Activated naive CD4-positive, alpha-beta T cell treated with anti-CD3 and anti-CD28 coated beads, Interleukin-2, amount 50 U/mL, for 24 hours (primary cell): ENCODE measurements around the gene MRPS34.
"Not testable (repeated sequence)": the region's sequence is repeated elsewhere in the genome, so short reads cannot be mapped to it uniquely, and the experiment has no call there.

ENCODE experiments used
- H3K27ac Mint-ChIP-seq: one replicate; pipeline ENCODE4 v1.8.0; 2021; ENCODE audit warnings: mild to moderate bottlenecking, mixed read lengths
- H3K27me3 Mint-ChIP-seq: one replicate; pipeline ENCODE4 v1.8.0; 2021; ENCODE audit warnings: mixed read lengths
- H3K36me3 Mint-ChIP-seq: one replicate; pipeline ENCODE4 v1.8.0; 2021; ENCODE audit warnings: mixed read lengths
- H3K4me1 Mint-ChIP-seq: one replicate; pipeline ENCODE4 v1.8.0; 2021; ENCODE audit warnings: mixed read lengths
- H3K4me3 Mint-ChIP-seq: one replicate; pipeline ENCODE4 v1.8.0; 2021; ENCODE audit warnings: mild to moderate bottlenecking, mixed read lengths
- H3K9me3 Mint-ChIP-seq: one replicate; pipeline ENCODE4 v1.8.0; 2021; ENCODE audit warnings: mixed read lengths

The MRPS34 gene

DNA sequence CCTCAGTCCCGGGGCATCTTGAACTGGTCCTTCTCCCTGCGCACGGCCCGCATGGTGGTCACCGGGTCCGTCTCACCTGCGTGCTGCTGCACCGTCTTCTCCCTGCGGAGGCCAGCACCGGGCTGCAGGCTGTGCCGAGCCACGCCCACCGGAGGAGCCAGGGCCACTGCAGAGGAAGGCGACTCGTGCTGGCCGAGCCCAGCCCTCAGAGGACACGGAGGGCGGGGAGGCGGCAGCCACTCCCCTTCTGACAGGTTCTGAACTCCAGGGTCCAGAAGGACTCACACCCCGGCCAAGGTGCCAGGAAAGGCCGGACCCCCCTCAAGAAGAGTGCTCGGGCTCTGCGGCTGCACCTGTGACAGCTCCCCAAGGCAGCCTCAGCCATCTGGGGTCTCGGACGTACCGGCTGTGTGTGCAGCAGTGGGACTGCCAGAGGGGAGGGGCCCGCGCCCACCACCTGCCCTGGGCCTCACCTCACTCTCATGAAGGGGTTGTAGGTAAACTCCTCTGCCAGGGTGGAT is 36.4 kb upstream of the MRPS34 start:
- no peaks in the 10 kb centered on the region for H3K27me3 Mint-ChIP-seq
- no peak overlapping the region for H3K4me3 Mint-ChIP-seq
- no peak overlapping the region for H3K27ac Mint-ChIP-seq
- peaks cover 4% of the 10 kb centered on the region for H3K36me3 Mint-ChIP-seq
- no peaks in the 10 kb centered on the region for H3K9me3 Mint-ChIP-seq
- H3K4me1 Mint-ChIP-seq, result peaks cover 7% of the 10 kb centered on the region

DNA sequence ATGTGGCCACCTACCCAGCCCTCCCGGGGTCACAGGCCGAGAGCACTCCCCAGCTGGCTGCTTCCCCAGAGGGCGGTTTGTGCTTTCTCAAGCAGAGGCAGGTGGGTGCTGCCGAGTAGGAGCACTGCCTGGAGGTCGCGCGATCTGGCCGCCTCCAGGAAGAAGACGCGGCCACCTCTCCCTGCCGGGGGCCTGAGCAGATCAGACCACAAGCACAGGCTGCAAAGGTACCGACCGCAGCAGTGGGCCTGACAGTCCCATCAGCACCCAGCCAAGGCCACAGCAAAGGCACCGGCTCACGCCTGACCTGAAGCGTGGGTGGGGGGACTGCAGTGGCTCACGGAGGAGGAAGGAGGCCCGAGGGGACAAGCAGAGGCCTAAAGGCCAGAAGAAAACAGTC is 35.8 kb upstream of the MRPS34 start:
- Mint-ChIP-seq H3K27ac (no peak overlapping the region), H3K4me1 (peaks cover 7% of the 10 kb centered on the region), H3K27me3 (no peaks in the 10 kb centered on the region), H3K9me3 (no peaks in the 10 kb centered on the region), H3K36me3 (peaks cover 4% of the 10 kb centered on the region), H3K4me3 (no peak overlapping the region)

DNA sequence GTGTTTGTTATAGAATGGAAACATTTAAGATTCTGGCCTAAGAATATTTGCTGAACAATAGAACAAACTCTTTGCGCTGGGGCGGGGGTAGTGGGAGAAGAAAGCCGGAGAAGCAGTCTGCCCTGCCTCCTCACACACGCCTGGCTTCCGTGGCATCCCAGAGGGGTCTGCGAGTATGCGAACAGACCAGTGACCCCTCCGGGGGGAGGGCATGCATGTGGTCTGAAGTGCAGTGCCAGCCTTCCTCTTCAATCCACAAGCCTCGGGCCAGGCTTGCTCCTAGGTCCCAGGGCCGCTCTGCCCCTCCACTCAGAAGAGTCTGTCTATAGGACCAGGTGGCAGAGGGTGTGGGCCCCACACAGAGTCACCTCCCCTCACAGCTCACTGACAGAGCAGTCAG is 34.7 kb upstream of the MRPS34 start:
- Mint-ChIP-seq H3K27me3 (no peaks in the 10 kb centered on the region), H3K4me3 (no peak overlapping the region), H3K27ac (no peak overlapping the region), H3K36me3 (peaks cover 4% of the 10 kb centered on the region), H3K9me3 (no peaks in the 10 kb centered on the region), H3K4me1 (no peaks in the 10 kb centered on the region)

DNA sequence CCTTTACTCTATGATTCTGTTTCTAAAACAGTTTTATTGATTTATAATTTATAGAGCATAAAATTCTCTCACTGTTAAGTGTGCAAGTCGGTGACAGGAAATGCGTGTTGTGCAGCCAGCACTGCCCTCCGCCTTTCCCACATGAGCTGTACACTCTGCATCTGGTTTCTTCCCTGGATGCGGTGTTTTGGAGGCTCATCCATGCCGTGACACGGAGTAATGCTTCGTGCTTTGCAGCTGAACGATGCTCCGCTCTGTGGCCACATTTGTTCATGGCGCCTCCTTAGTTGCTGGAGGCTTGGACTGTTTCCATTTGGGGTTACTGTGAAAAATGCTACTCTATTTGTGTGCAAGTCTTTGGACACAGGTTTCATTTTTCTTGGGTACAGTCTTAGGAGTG is 27.8 kb upstream of the MRPS34 start:
- no peak overlapping the region for H3K27ac Mint-ChIP-seq
- no peak overlapping the region for H3K4me3 Mint-ChIP-seq
- no peaks in the 10 kb centered on the region for H3K4me1 Mint-ChIP-seq
- H3K36me3 Mint-ChIP-seq, result peaks cover 2% of the 10 kb centered on the region
- no peaks in the 10 kb centered on the region for H3K27me3 Mint-ChIP-seq
- H3K9me3 Mint-ChIP-seq, result no peaks in the 10 kb centered on the region

DNA sequence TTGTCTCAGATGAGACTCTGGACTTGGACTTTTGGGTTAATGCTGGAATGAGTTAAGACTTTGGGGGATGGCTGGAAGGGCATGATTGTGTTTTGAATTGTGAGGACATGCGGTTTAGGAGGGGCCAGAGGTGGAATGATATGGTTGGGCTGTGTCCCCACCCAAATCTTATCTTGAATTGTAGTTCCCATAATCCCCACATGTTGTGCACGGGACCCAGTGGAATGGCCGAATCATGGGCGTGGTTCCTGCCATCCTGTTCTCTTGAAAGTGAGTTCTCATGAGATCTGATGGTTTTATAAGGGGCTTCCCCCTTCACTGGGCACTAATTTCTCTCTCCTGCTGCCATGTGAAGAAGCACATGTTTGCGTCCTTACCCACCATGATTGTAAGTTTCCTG is 26.3 kb upstream of the MRPS34 start:
- not testable (repeated sequence) for H3K9me3 Mint-ChIP-seq, H3K27ac Mint-ChIP-seq, H3K4me1 Mint-ChIP-seq, H3K4me3 Mint-ChIP-seq, H3K27me3 Mint-ChIP-seq, H3K36me3 Mint-ChIP-seq

DNA sequence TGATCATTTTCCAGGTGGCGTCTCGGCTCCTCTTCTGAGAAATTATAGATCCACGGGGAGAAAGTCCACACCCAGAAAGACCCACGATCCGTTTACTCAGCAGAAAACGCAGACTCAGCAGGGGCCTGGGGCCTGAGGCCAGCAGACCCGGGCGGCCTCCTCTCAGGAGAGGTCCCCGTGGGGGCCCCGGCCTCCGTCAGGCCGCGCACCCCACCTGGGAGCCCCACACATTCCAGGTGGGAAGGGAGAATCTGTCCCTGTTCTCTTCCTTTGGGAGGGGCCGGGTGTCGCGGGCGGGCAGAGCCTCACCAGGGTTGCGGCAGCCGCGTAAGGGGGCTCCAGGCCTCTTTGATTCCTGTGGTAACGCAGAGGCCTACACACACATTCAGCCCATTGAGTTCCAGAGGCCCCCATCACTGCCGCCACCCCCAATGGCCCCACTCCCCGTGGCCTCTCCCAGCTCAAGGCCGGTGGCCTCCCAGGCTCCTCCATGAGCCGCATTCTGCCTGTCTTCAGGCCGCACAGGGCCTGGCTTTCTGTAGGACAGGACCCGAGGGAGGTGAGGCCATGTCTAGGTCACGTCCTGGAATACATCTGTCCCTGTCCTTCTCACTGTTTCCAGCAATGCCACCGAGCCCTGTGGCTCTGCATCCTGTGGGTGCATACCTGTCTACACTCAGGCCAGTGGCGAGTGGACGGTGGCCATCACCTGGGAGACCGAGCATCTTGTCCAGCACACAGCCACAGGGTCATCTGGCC is 22.2 kb upstream of the MRPS34 start:
- Mint-ChIP-seq H3K9me3 (no peaks in the 10 kb centered on the region), H3K27me3 (no peaks in the 10 kb centered on the region), H3K36me3 (no peaks in the 10 kb centered on the region), H3K27ac (no peak overlapping the region), H3K4me1 (no peaks in the 10 kb centered on the region), H3K4me3 (no peak overlapping the region)

- Mint-ChIP-seq H3K27me3 (no peaks in the 10 kb centered on the region), H3K27ac (no peak overlapping the region), H3K4me1 (no peaks in the 10 kb centered on the region), H3K4me3 (no peak overlapping the region), H3K9me3 (no peaks in the 10 kb centered on the region), H3K36me3 (no peaks in the 10 kb centered on the region)
Measured at GRCh38 chr16:1794221-1794871, 21.4 kb upstream of the MRPS34 start.

DNA sequence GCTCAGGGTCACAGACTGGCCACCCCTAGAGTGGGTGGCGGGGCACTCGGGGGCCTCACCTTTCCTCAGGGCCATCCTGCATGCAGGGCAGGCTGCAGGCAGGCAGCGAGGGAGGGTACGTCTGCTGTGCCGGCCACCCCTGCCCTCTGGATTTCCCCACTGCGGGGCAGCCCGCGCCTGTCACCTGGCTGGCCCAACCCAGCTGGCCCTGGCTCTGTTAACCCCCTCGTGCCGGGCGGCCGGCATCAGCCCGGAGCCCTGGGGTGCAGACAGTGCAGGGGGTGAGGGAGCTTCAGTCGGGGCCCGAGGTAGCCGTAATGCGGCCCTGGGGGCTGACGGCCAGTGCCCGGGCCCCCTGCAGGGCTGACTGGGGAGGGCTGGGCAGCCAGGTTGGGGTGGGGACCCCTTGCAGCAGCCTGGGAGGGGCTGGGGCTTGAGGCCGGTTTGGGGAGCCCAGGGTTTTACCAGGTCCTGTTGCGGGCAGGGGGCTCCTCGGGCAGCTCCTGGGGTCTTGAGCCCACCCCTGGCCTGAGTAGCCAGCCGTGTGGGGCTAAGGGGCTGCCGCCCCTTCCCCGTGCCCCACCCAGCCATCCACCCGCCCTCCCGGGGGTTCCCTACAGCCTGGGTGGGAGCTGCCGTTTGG is 20.8 kb upstream of the MRPS34 start, which contains the start of gene IGFALS:
Gene IGFALS (minus strand): TSS at position 128 of the 643 bp plus-strand sequence. CDS start 53 bp downstream, at position 75.
- no peak within 1 kb of the TSS for H3K4me3 Mint-ChIP-seq
- H3K36me3 Mint-ChIP-seq, result no peaks in the 10 kb centered on the region
- no peak within 1 kb of the TSS for H3K27ac Mint-ChIP-seq
- no peaks in the 10 kb centered on the region for H3K27me3 Mint-ChIP-seq
- H3K4me1 Mint-ChIP-seq, result no peaks in the 10 kb centered on the region
- H3K9me3 Mint-ChIP-seq, result no peaks in the 10 kb centered on the region

DNA sequence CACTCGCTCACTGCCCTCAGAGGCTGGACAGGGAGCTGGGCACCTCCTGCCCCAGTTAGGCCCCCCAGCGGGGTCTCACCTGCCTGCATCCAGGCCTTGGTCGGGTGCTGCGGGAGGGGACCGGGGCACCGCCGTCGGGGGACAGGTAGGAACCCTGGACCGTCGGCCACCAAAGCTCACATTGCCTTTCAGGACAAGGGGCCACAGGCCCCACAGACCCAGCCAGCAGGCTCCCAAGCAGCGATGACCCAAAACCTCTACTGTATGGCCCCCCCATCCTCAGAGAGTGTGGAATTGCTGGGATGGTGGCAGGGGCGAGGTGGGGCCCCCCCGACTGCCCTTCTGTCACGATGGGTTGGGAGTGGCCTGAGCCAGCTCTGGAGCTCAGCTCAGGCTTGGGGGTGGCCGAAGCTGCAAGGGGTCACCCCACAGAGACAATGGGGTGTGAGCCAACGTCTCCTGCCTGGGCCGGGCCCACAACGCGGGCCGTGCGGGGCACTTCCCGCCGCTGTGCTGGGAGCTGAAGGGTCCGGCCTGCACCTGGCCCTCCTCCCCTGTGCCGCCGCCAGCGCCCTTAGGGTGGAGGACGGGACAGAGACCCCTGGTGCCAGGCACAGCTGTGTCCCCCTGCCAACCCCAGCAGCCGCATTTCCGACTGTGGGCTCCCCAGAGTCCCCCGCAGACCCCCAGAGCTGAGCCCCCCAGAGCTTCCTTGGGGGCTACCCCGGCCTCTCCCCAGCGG is 20.1 kb upstream of the MRPS34 start:
- no peak overlapping the region for H3K27ac Mint-ChIP-seq
- H3K4me3 Mint-ChIP-seq, result no peak overlapping the region
- H3K36me3 Mint-ChIP-seq, result no peaks in the 10 kb centered on the region
- no peaks in the 10 kb centered on the region for H3K27me3 Mint-ChIP-seq
- H3K9me3 Mint-ChIP-seq, result no peaks in the 10 kb centered on the region
- H3K4me1 Mint-ChIP-seq, result no peaks in the 10 kb centered on the region

- no peak overlapping the region for H3K4me3 Mint-ChIP-seq
- H3K9me3 Mint-ChIP-seq, result no peaks in the 10 kb centered on the region
- H3K36me3 Mint-ChIP-seq, result no peaks in the 10 kb centered on the region
- H3K27ac Mint-ChIP-seq, result no peak overlapping the region
- no peaks in the 10 kb centered on the region for H3K4me1 Mint-ChIP-seq
- H3K27me3 Mint-ChIP-seq, result no peaks in the 10 kb centered on the region
Measured at GRCh38 chr16:1791943-1792812, 19.2 kb upstream of the MRPS34 start.

GRCh38 chr16:1791256-1791942 is 18.5 kb upstream of the MRPS34 start:
- Mint-ChIP-seq H3K27me3 (no peaks in the 10 kb centered on the region), H3K27ac (no peak overlapping the region), H3K4me3 (no peak overlapping the region), H3K36me3 (no peaks in the 10 kb centered on the region), H3K9me3 (no peaks in the 10 kb centered on the region), H3K4me1 (no peaks in the 10 kb centered on the region)

- no peaks in the 10 kb centered on the region for H3K27me3 Mint-ChIP-seq
- H3K9me3 Mint-ChIP-seq, result no peaks in the 10 kb centered on the region
- no peak overlapping the region for H3K4me3 Mint-ChIP-seq
- H3K36me3 Mint-ChIP-seq, result no peaks in the 10 kb centered on the region
- H3K27ac Mint-ChIP-seq, result no peak overlapping the region
- H3K4me1 Mint-ChIP-seq, result peaks cover 3% of the 10 kb centered on the region
Measured at GRCh38 chr16:1790611-1791255, 17.8 kb upstream of the MRPS34 start.

- Mint-ChIP-seq H3K36me3 (no peaks in the 10 kb centered on the region), H3K4me1 (peaks cover 8% of the 10 kb centered on the region), H3K27ac (no peak overlapping the region)
Measured at GRCh38 chr16:1790261-1790610, 17.3 kb upstream of the MRPS34 start.

DNA sequence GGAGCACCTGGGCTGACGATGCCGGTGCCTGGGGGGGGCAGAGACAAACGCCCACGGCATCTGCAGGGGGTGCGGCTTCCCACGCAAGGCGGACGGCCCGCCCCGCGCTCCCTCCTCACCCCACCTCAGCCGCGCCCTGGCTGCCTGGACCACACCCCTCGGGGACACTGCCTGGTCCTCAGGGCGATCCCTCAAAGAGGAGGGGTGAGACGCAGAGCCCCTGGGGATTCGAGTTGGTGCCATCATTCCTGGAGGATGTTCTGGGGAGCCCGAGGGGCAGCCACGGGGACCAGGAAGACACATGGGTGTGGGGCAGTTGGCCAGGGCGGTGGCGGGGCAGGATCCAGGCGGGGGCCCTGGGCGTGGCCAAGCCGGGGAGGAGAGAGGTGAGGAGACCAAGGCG is 16.7 kb upstream of the MRPS34 start:
- no peaks in the 10 kb centered on the region for H3K27me3 Mint-ChIP-seq
- H3K4me1 Mint-ChIP-seq, result peaks cover 12% of the 10 kb centered on the region
- H3K9me3 Mint-ChIP-seq, result no peaks in the 10 kb centered on the region
- H3K36me3 Mint-ChIP-seq, result peaks cover 1% of the 10 kb centered on the region
- no peak overlapping the region for H3K4me3 Mint-ChIP-seq
- H3K27ac Mint-ChIP-seq, result no peak overlapping the region

More at GRCh38 chr16:1790261-1790610, 17.3 kb upstream of the MRPS34 start:
- no peaks in the 10 kb centered on the region for H3K27me3 Mint-ChIP-seq
- no peak overlapping the region for H3K4me3 Mint-ChIP-seq
- no peaks in the 10 kb centered on the region for H3K9me3 Mint-ChIP-seq
